22Rv1 (cell line): ENCODE results near the gene LMBR1.
"Not testable (repeated sequence)": the region's sequence is repeated elsewhere in the genome, so short reads cannot be mapped to it uniquely, and the experiment has no call there.

Source experiments
- ZFX ChIP-seq: fragments of 450-650 bp; IDR thresholded peaks from 2 replicates; pipeline ENCODE4 v1.6.1; 2017; ENCODE audit warnings: antibody characterized with exemption, borderline replicate concordance
- TF ChIP-seq, protein P1 (sequence below): fragments of 450-650 bp; IDR thresholded peaks from 2 replicates; pipeline ENCODE4 v1.5.1; 2017; ENCODE audit warnings: mild to moderate bottlenecking

DNA sequence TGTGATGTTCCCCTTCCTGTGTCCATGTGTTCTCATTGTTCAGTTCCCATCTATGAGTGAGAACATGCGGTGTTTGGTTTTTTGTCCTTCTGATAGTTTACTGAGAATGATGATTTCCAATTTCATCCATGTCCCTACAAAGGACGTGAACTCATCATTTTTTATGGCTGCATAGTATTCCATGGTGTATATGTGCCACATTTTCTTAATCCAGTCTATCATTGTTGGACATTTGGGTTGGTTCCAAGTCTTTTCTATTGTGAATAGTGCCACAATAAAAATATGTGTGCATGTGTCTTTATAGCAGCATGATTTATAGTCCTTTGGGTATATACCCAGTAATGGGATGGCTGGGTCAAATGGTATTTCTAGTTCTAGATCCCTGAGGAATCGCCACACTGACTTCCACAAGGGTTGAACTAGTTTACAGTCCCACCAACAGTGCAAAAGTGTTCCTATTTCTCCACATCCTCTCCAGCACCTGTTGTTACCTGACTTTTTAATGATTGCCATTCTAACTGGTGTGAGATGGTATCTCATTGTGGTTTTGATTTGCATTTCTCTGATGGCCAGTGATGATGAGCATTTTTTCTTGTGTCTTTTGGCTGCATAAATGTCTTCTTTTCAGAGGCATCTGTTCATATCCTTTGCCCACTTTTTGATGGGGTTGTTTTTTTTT lies 16.7 kb upstream of the LMBR1 start:
- TF ChIP-seq, protein P1, sequence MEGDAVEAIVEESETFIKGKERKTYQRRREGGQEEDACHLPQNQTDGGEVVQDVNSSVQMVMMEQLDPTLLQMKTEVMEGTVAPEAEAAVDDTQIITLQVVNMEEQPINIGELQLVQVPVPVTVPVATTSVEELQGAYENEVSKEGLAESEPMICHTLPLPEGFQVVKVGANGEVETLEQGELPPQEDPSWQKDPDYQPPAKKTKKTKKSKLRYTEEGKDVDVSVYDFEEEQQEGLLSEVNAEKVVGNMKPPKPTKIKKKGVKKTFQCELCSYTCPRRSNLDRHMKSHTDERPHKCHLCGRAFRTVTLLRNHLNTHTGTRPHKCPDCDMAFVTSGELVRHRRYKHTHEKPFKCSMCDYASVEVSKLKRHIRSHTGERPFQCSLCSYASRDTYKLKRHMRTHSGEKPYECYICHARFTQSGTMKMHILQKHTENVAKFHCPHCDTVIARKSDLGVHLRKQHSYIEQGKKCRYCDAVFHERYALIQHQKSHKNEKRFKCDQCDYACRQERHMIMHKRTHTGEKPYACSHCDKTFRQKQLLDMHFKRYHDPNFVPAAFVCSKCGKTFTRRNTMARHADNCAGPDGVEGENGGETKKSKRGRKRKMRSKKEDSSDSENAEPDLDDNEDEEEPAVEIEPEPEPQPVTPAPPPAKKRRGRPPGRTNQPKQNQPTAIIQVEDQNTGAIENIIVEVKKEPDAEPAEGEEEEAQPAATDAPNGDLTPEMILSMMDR = not testable (repeated sequence)
- not testable (repeated sequence) for TF ChIP-seq ZFX
